ENCODE data around the gene TGDS. TPM values are rescaled to one million over a fixed set of nuclear protein-coding genes. Genes with fewer than 3 reads are reported as not detected.

TGDS gene
- total RNA-seq, 2 experiments from 2014 or later, result 18.3 to 19.7 TPM

GRCh38 chr13:94559222-94559795 is 36.6 kb downstream of the TGDS start:
- no peak overlapping the region for H3K27ac Mint-ChIP-seq

GRCh38 chr13:94558716-94559115 is 37.2 kb downstream of the TGDS start:
- DNase-seq, result no peak
- Mint-ChIP-seq H3K27ac (no peak overlapping the region), H3K27me3 (no peaks in the 10 kb centered on the region), H3K36me3 (ENCODE audit: low read depth) (peaks cover 9% of the 10 kb centered on the region), H3K4me1 (peaks cover 12% of the 10 kb centered on the region), H3K9me3 (no peaks in the 10 kb centered on the region), H3K4me3 (no peak overlapping the region)
- ChIA-PET POLR2A (no interaction called here), CTCF (no interaction called here)

More at GRCh38 chr13:94559222-94559795, 36.6 kb downstream of the TGDS start:
- peaks cover 12% of the 10 kb centered on the region for H3K4me1 Mint-ChIP-seq
- no peak overlapping the region for H3K4me3 Mint-ChIP-seq
- CTCF ChIA-PET, result no interaction called here
- H3K9me3 Mint-ChIP-seq, result no peaks in the 10 kb centered on the region
- POLR2A ChIA-PET, result interaction anchor here (2.4 kb wide), 1 partner anchor 10 kb away, joined by 12 read pairs; no protein-coding TSS in a partner anchor
- H3K27me3 Mint-ChIP-seq, result no peaks in the 10 kb centered on the region
- peaks cover 9% of the 10 kb centered on the region for H3K36me3 Mint-ChIP-seq (ENCODE audit: low read depth)
- no peak for DNase-seq

- Mint-ChIP-seq H3K36me3 (ENCODE audit: low read depth) (peaks cover 6% of the 10 kb centered on the region), H3K4me1 (peaks cover 12% of the 10 kb centered on the region), H3K9me3 (no peaks in the 10 kb centered on the region), H3K27me3 (no peaks in the 10 kb centered on the region), H3K27ac (no peak overlapping the region), H3K4me3 (no peak overlapping the region)
- ChIA-PET POLR2A (no interaction called here), CTCF (no interaction called here)
- DNase-seq, result no peak
Observed at GRCh38 chr13:94557684-94558235, 38.2 kb downstream of the TGDS start.

- no peaks in the 10 kb centered on the region for H3K27me3 Mint-ChIP-seq
- H3K4me3 Mint-ChIP-seq, result no peak overlapping the region
- H3K4me1 Mint-ChIP-seq, result peaks cover 12% of the 10 kb centered on the region
- DNase-seq, result no peak
- CTCF ChIA-PET, result no interaction called here
- POLR2A ChIA-PET, result interaction anchor here (1.2 kb wide), 1 partner anchor 39 kb away, joined by 5 read pairs; the partner anchor contains the start of gene TGDS
- H3K36me3 Mint-ChIP-seq (ENCODE audit: low read depth), result peaks cover 2% of the 10 kb centered on the region
- H3K9me3 Mint-ChIP-seq, result no peaks in the 10 kb centered on the region
- no peak overlapping the region for H3K27ac Mint-ChIP-seq
Observed at GRCh38 chr13:94556621-94557020, 39.3 kb downstream of the TGDS start.

DNA sequence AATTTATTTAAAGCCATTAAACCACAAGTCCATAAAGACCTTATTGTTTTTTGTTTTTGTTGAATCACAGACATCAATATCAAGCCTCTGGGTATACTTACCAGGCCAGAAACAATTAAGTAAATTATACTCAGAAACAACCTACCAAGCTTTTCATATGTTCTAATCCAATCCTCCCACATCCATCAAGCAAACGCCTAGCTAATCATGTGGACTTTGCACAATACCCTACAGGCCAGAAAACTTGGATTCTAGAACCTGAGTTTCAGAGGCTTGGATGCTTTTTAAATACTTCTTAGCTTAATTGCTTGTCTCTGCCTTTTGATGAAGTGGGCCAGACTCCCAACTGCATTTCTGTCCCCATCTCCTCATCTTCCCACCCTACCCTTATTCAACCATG is 39.9 kb downstream of the TGDS start:
- ChIA-PET CTCF (no interaction called here), POLR2A (interaction anchor here (1.2 kb wide), 1 partner anchor 40 kb away, joined by 5 read pairs; the partner anchor contains the start of gene TGDS)
- Mint-ChIP-seq H3K27me3 (peaks cover 4% of the 10 kb centered on the region), H3K27ac (no peak overlapping the region), H3K4me1 (peaks cover 12% of the 10 kb centered on the region), H3K36me3 (ENCODE audit: low read depth) (peaks cover under 1% of the 10 kb centered on the region), H3K4me3 (no peak overlapping the region), H3K9me3 (no peaks in the 10 kb centered on the region)
- DNase-seq, result no peak

DNA sequence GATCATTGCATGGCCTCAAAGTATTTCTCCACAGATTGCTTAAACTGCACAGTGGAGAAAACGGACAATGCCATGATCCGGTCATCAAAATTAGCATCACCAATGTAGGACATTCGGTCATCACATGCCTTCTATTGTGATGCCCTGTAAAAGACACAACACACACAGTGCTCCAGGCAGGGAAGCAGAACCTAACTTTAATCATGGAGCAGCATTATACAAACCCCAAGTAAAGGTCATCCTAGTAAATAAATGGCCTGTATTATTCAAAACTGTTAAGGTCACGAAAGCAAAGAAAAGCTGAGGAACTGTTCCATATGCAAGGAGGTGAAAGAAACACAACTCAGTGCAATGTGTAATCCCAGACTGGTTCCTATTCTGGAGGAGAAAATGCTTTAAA is 42.2 kb downstream of the TGDS start:
- Mint-ChIP-seq H3K27ac (no peak overlapping the region), H3K4me1 (peaks cover 15% of the 10 kb centered on the region), H3K27me3 (peaks cover 8% of the 10 kb centered on the region), H3K4me3 (no peak overlapping the region), H3K9me3 (no peaks in the 10 kb centered on the region), H3K36me3 (ENCODE audit: low read depth) (peaks cover 6% of the 10 kb centered on the region)
- DNase-seq, result no peak
- ChIA-PET CTCF (interaction anchor here (1.8 kb wide), 1 partner anchor 43 kb away, joined by 4 read pairs; the partner anchor contains the start of gene TGDS), POLR2A (interaction anchor here (1.6 kb wide), 1 partner anchor 42 kb away, joined by 4 read pairs; the partner anchor contains the start of gene TGDS)

DNA sequence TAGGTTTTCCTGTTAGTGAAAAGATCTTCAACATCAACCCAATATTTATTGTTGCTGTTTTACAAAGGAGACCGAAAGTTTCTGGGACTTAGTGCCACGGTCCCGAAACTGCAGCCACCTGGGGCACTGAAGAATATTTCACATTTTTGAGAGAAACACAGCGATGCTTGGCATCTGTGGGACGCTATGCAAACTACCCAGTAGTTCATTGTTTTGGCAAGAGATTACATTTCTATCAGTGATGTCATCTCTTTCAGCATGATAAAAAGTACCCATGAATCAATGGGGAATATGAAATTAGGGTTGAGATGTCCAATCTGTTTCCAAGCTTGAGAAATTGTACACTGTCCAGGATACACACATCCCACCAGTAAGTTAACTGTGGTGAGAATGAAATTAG is 43.9 kb downstream of the TGDS start:
- POLR2A ChIA-PET, result no interaction called here
- no peak overlapping the region for H3K27ac Mint-ChIP-seq
- H3K4me3 Mint-ChIP-seq, result no peak overlapping the region
- H3K36me3 Mint-ChIP-seq (ENCODE audit: low read depth), result peaks cover 6% of the 10 kb centered on the region
- DNase-seq, result no peak
- peaks cover 16% of the 10 kb centered on the region for H3K4me1 Mint-ChIP-seq
- H3K9me3 Mint-ChIP-seq, result no peaks in the 10 kb centered on the region
- CTCF ChIA-PET, result no interaction called here
- peaks cover 8% of the 10 kb centered on the region for H3K27me3 Mint-ChIP-seq

- POLR2A ChIA-PET, result interaction anchor here (0.6 to 4.0 kb wide), 15 partner anchors 10 to 227 kb away, joined by 3 to 83 read pairs (median 7); partner anchors contain the start of genes GPR180 and TGDS
Observed at GRCh38 chr13:94550062-94550738, 45.8 kb downstream of the TGDS start.

DNA sequence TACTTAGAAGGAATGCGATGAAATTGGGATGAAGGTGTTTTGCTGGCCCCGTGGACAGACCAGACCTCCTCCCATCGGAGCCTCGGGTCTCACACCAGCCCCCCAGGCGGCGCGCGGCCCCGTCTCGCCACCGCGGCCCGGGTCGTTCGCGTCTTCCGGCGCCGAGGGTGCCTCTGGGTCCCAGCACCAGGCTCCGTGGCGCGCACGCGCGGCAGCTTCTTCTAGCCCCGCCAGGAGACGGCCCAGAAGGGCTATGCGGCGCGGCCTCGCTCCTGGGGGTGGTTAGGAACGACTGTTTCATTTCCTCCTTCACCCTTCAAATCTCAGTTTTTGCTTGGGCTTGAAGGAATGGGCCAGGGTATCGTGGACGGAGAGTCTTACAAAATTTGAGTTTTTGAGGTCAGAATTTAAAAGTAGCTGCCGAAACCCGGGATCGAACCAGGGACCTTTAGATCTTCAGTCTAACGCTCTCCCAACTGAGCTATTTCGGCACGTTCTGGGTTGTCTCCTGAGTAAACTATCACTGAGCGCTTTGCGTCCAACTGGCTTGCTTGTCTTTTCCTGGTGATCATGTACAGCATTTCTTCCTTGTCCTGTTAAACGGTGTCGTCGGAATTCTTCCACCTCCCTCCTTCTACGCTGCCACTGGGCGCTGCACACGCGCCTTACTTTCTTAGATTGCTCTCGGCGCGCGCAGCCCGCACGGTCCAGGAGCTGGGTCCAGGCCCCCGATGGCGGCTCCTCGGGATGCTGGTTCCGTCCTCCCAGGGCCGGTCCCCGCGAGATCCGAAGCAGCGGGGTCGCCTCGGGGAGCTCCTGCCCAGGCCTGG is 46.5 kb downstream of the TGDS start:
- peak overlapping the region; percentile 94 for H3K4me3 Mint-ChIP-seq
- peak; percentile 90 for DNase-seq
- H3K36me3 Mint-ChIP-seq (ENCODE audit: low read depth), result peaks cover 6% of the 10 kb centered on the region
- peak overlapping the region; percentile 91 for H3K27ac Mint-ChIP-seq
- H3K27me3 Mint-ChIP-seq, result peaks cover 8% of the 10 kb centered on the region
- CTCF ChIA-PET, result interaction anchor here (1.0 to 3.4 kb wide), 12 partner anchors 14 to 640 kb away, joined by 3 to 17 read pairs (median 6); partner anchors contain the start of gene TGDS
- POLR2A ChIA-PET, result interaction anchor here (0.8 to 4.0 kb wide), 17 partner anchors 10 to 226 kb away, joined by 3 to 83 read pairs (median 5); partner anchors contain the start of genes GPR180 and TGDS
- H3K4me1 Mint-ChIP-seq, result peaks cover 16% of the 10 kb centered on the region
- no peaks in the 10 kb centered on the region for H3K9me3 Mint-ChIP-seq

More at GRCh38 chr13:94550062-94550738, 45.8 kb downstream of the TGDS start:
- DNase-seq, result no peak
- H3K27me3 Mint-ChIP-seq, result peaks cover 8% of the 10 kb centered on the region
- H3K4me1 Mint-ChIP-seq, result peaks cover 16% of the 10 kb centered on the region
- H3K27ac Mint-ChIP-seq, result peak overlapping the region; percentile 41
- CTCF ChIA-PET, result interaction anchor here (1.0 to 3.4 kb wide), 10 partner anchors 13 to 639 kb away, joined by 3 to 17 read pairs (median 6); partner anchors contain the start of gene TGDS
- H3K9me3 Mint-ChIP-seq, result no peaks in the 10 kb centered on the region
- H3K36me3 Mint-ChIP-seq (ENCODE audit: low read depth), result peaks cover 6% of the 10 kb centered on the region
- peak overlapping the region; percentile 94 for H3K4me3 Mint-ChIP-seq

DNA sequence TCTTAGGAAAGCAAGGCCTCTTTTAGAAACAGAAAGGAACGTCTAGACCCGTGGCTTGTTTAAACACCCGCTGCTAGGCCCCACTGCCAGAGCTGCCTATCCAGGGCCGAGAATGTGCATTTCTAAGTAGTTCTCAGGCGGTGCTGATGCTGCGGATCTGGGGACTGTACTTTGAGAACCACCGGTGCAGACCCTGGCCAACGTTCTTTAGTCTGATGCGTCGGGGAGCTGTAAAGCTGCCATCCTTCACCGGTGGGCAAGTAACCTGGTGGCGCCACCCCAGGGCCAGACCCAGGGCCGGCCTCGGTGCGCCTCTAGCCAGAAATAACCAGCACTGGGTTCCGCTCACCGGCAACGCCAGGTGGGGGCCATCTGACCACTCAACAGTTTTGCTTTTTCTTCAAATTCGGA is 47.1 kb downstream of the TGDS start:
- Mint-ChIP-seq H3K27ac (peak overlapping the region; percentile 91), H3K9me3 (no peaks in the 10 kb centered on the region), H3K4me3 (peak overlapping the region; percentile 94), H3K27me3 (peaks cover 8% of the 10 kb centered on the region), H3K36me3 (ENCODE audit: low read depth) (peaks cover 6% of the 10 kb centered on the region), H3K4me1 (peaks cover 21% of the 10 kb centered on the region)
- ChIA-PET POLR2A (interaction anchor here (0.8 to 4.0 kb wide), 17 partner anchors 9 to 225 kb away, joined by 3 to 83 read pairs (median 5); partner anchors contain the start of genes GPR180 and TGDS), CTCF (interaction anchor here (0.6 to 3.4 kb wide), 11 partner anchors 13 to 850 kb away, joined by 3 to 17 read pairs (median 6); partner anchors contain the start of gene TGDS)
- DNase-seq, result no peak

- no peak for DNase-seq
- Mint-ChIP-seq H3K27ac (peak overlapping the region; percentile 91), H3K9me3 (no peaks in the 10 kb centered on the region), H3K4me1 (peaks cover 23% of the 10 kb centered on the region), H3K27me3 (peaks cover 8% of the 10 kb centered on the region), H3K36me3 (ENCODE audit: low read depth) (peaks cover 6% of the 10 kb centered on the region), H3K4me3 (peak overlapping the region; percentile 94)
- CTCF ChIA-PET, result interaction anchor here (0.6 to 3.4 kb wide), 8 partner anchors 15 to 851 kb away, joined by 3 to 17 read pairs (median 6); partner anchors contain the start of gene TGDS
- POLR2A ChIA-PET, result interaction anchor here (1.1 to 4.0 kb wide), 11 partner anchors 9 to 225 kb away, joined by 3 to 83 read pairs (median 10); partner anchors contain the start of genes GPR180 and TGDS
Observed at GRCh38 chr13:94548382-94548781, 47.6 kb downstream of the TGDS start.
